ENCODE measurements around the gene ARHGAP18.
A peak's percentile ranks its signal among the peaks of the same experiment; 100 is the strongest.

The ARHGAP18 gene

GRCh38 chr6:129744201-129744879, 34.4 kb upstream of the ARHGAP18 start:
- Histone ChIP-seq H3K27ac (ENCODE audit: extremely low read depth, low read depth, low read length) (peak overlapping the region; percentile 18; the same call in 1 of the 2 replicates), H3K9me3 (ENCODE audit: control insufficient read depth, insufficient read depth, low read depth, low read length) (no peaks in the 10 kb centered on the region), H3K36me3 (ENCODE audit: control insufficient read depth in 2 of 2, insufficient read depth in 1 of 2, low read length in 2 of 2) (no peaks in the 10 kb centered on the region), H3K4me1 (ENCODE audit: control insufficient read depth, insufficient read depth, low read length) (peaks cover 21% of the 10 kb centered on the region), H3K4me3 (ENCODE audit: low read depth, low read length) (no peak overlapping the region)
- CTCF ChIA-PET: interaction anchor here (0.6 to 5.0 kb wide), 17 partner anchors 12 to 1037 kb away, joined by 3 to 39 read pairs (median 4); no protein-coding TSS in a partner anchor
- POLR2A ChIA-PET: interaction anchor here (0.7 to 3.2 kb wide), 3 partner anchors 23 to 137 kb away, joined by 3 to 11 read pairs (median 5); partner anchors contain the start of gene ARHGAP18
- peak; percentile 59; the same call in 1 of the 2 replicates for TF ChIP-seq ZXDB (tag by site-specific recombination; IDR thresholded peaks at IDR 0.05)
- no peak for TF ChIP-seq ZBTB1 (tag by site-specific recombination; IDR thresholded peaks at IDR 0.05)
- TF ChIP-seq ZNF148 (tag by site-specific recombination; IDR thresholded peaks at IDR 0.05; ENCODE audit: borderline replicate concordance): no peak
- TF ChIP-seq ZNF366 (tag by site-specific recombination; conservative IDR thresholded peaks at IDR 0.05): peak; percentile 73
- TF ChIP-seq BCL11A (tag by site-specific recombination; IDR thresholded peaks at IDR 0.05; ENCODE audit: low read depth): peak; percentile 43; the same call in 1 of the 2 replicates
- peak; percentile 53; the same call in 1 of the 2 replicates for TF ChIP-seq REST (tag by site-specific recombination; IDR thresholded peaks at IDR 0.05)
- peak; percentile 36; the same call in 1 of the 2 replicates for TF ChIP-seq ZNF24 (tag by site-specific recombination; IDR thresholded peaks at IDR 0.05)
- TF ChIP-seq PRDM1 (tag by site-specific recombination; IDR thresholded peaks at IDR 0.05): peak; percentile 93
- peak; percentile 93 for TF ChIP-seq TRIM28 (IDR thresholded peaks at IDR 0.05; ENCODE audit: borderline replicate concordance, low read length)
- TF ChIP-seq PRDM10 (tag by site-specific recombination; IDR thresholded peaks at IDR 0.05): peak; percentile 69
- peak; percentile 27; the same call in 1 of the 2 replicates for TF ChIP-seq ZNF518A (tag by site-specific recombination; conservative IDR thresholded peaks at IDR 0.05; ENCODE audit: low read depth)
- peak; percentile 89 for TF ChIP-seq ZNF692 (tag by site-specific recombination; IDR thresholded peaks at IDR 0.05)
- TF ChIP-seq ZNF449 (tag by site-specific recombination; IDR thresholded peaks at IDR 0.05): peak; percentile 22
- 0 out of 2 replicates have a peak, but pooled peaks have one; percentile 28 for TF ChIP-seq ZNF398 (tag by site-specific recombination; IDR thresholded peaks at IDR 0.05)
- TF ChIP-seq ZEB2 (tag by site-specific recombination; IDR thresholded peaks at IDR 0.05): peak; percentile 76
